Prostate gland (tissue), 2 donors: Measurements from ENCODE around the gene P2RY12. TPM values are rescaled to one million over a fixed set of nuclear protein-coding genes. Genes with fewer than 3 reads are reported as not detected.

ENCODE experiments used
- DNase-seq: peaks from one replicate; pipeline ENCODE4 v3.0.0-alpha.2; 2019; ENCODE audit warnings: low spot score
- H3K27ac ChIP-seq, 2 donors: fragments of 200-600 bp; sonication (generic); 2 replicates each; pipeline ENCODE4 v1.5.1; 2017 to 2019
- H3K27me3 ChIP-seq: fragments of 200-600 bp; sonication (generic); replicated peaks from 2 replicates; pipeline ENCODE4 v1.5.1; 2019; ENCODE audit not compliant: insufficient read depth
- H3K36me3 ChIP-seq, 2 donors: fragments of 200-600 bp; sonication (generic); 1 replicate in 1 of 2; 2 replicates in 1 of 2; pipeline versions ENCODE4 v1.5.1 to v1.8.1; 2017 to 2019
- H3K4me1 ChIP-seq: fragments of 200-600 bp; sonication (generic); replicated peaks from 2 replicates; pipeline ENCODE4 v1.5.1; 2019
- H3K4me3 ChIP-seq, 2 donors: fragments of 200-600 bp; sonication (generic); 2 replicates each; pipeline ENCODE4 v1.5.1; 2017 to 2019
- H3K9me3 ChIP-seq: fragments of 200-600 bp; sonication (generic); 2 replicates; pipeline ENCODE4 v1.5.1; 2017
- CTCF ChIP-seq, 4 experiments: fragments of 200-600 bp in 2 of 4; fragments of 450-650 bp in 2 of 4; sonication (generic) in 2 of 4; IDR thresholded peaks; 1 replicate in 3 of 4; 2 replicates in 1 of 4; pipeline ENCODE4 v1.5.1; 2016 to 2019; ENCODE audit warnings: antibody characterized with exemption in 4 of 4, mild to moderate bottlenecking in 2 of 4, moderate library complexity in 2 of 4
- POLR2A ChIP-seq: fragments of 450-650 bp; IDR thresholded peaks from one replicate; pipeline ENCODE4 v1.6.1; 2016; ENCODE audit warnings: antibody characterized with exemption, mild to moderate bottlenecking
- POLR2AphosphoS5 ChIP-seq: sonication (generic); formaldehyde crosslinking; IDR thresholded peaks from one replicate; pipeline ENCODE4 v1.6.1; 2017; ENCODE audit warnings: antibody characterized with exemption
- WGBS: methylation state at CpG from one replicate; pipeline ENCODE4 v1.1.5; 2018; 5-methylcytosine and 5-hydroxymethylcytosine counted together
- intact Hi-C: fragments of 100-400 bp; cut with DNase I; formaldehyde crosslinking; loops from one replicate; pipeline ENCODE4 v1.14.2; 2022
- total RNA-seq, 2 donors: library from RNA; depleted of rRNA; stranded (reverse); fragments of >200 nt; gene quantifications; one replicate each; pipeline ENCODE4 v1.1.0, GENCODE V29; 2016

The P2RY12 gene
- total RNA-seq, 2 donors from 2014 or later = 0.97 to 5.0 TPM

- intact Hi-C loops = no loop called here
- H3K27ac ChIP-seq = no peak overlapping the region
- no peak for TF ChIP-seq POLR2AphosphoS5
- TF ChIP-seq CTCF (IDR thresholded peaks at IDR 0.05) = no peak
- no peak for TF ChIP-seq POLR2A
- no peaks in the 10 kb centered on the region for H3K9me3 ChIP-seq
- H3K36me3 ChIP-seq = no peaks in the 10 kb centered on the region
- no peaks in the 10 kb centered on the region for H3K4me1 ChIP-seq
- 89% methylated on average over 2 of the region's 2 CpGs for WGBS
- DNase-seq = no peak
- no peaks in the 10 kb centered on the region for H3K27me3 ChIP-seq
- no peak overlapping the region for H3K4me3 ChIP-seq
Measured at GRCh38 chr3:151428386-151428785, 43.8 kb upstream of the P2RY12 start.

GRCh38 chr3:151426341-151426657, 41.7 kb upstream of the P2RY12 start:
- TF ChIP-seq POLR2A (no peak), POLR2AphosphoS5 (no peak), CTCF (IDR thresholded peaks at IDR 0.05) (no peak)
- no peak for DNase-seq
- intact Hi-C loops = no loop called here
- no peaks in the 10 kb centered on the region for H3K27me3 ChIP-seq
- no peak overlapping the region for H3K27ac ChIP-seq
- H3K9me3 ChIP-seq = no peaks in the 10 kb centered on the region
- no peak overlapping the region for H3K4me3 ChIP-seq
- H3K4me1 ChIP-seq = no peaks in the 10 kb centered on the region
- no peaks in the 10 kb centered on the region for H3K36me3 ChIP-seq

GRCh38 chr3:151425627-151426340, 41.2 kb upstream of the P2RY12 start:
- intact Hi-C loops = no loop called here

GRCh38 chr3:151423091-151423490, 38.5 kb upstream of the P2RY12 start:
- H3K27ac ChIP-seq = no peak overlapping the region
- DNase-seq = no peak
- H3K4me1 ChIP-seq = no peaks in the 10 kb centered on the region
- no peaks in the 10 kb centered on the region for H3K9me3 ChIP-seq
- intact Hi-C loops = no loop called here
- no peaks in the 10 kb centered on the region for H3K27me3 ChIP-seq
- H3K36me3 ChIP-seq = no peaks in the 10 kb centered on the region
- WGBS = 70% methylated on average over 5 of the region's 5 CpGs
- TF ChIP-seq CTCF (IDR thresholded peaks at IDR 0.05) (no peak), POLR2A (no peak), POLR2AphosphoS5 (no peak)
- no peak overlapping the region for H3K4me3 ChIP-seq

More at GRCh38 chr3:151425627-151426340, 41.2 kb upstream of the P2RY12 start:
- TF ChIP-seq CTCF (IDR thresholded peaks at IDR 0.05) (no peak), POLR2A (no peak), POLR2AphosphoS5 (no peak)
- H3K4me3 ChIP-seq = no peak overlapping the region
- H3K9me3 ChIP-seq = no peaks in the 10 kb centered on the region
- no peak for DNase-seq
- no peak overlapping the region for H3K27ac ChIP-seq
- no peaks in the 10 kb centered on the region for H3K36me3 ChIP-seq
- 75% methylated on average over 4 of the region's 4 CpGs for WGBS
- no peaks in the 10 kb centered on the region for H3K4me1 ChIP-seq
- H3K27me3 ChIP-seq = no peaks in the 10 kb centered on the region

GRCh38 chr3:151421938-151422337, 37.4 kb upstream of the P2RY12 start:
- Histone ChIP-seq H3K36me3 (no peaks in the 10 kb centered on the region), H3K27me3 (no peaks in the 10 kb centered on the region), H3K4me3 (no peak overlapping the region), H3K4me1 (no peaks in the 10 kb centered on the region), H3K27ac (no peak overlapping the region), H3K9me3 (no peaks in the 10 kb centered on the region)
- no peak for DNase-seq
- 89% methylated on average over 4 of the region's 4 CpGs for WGBS
- TF ChIP-seq POLR2A = no peak
- TF ChIP-seq CTCF (IDR thresholded peaks at IDR 0.05) = no peak
- TF ChIP-seq POLR2AphosphoS5 = no peak
- intact Hi-C loops = no loop called here
